ENCODE measurements around the gene GAB1.

DNA sequence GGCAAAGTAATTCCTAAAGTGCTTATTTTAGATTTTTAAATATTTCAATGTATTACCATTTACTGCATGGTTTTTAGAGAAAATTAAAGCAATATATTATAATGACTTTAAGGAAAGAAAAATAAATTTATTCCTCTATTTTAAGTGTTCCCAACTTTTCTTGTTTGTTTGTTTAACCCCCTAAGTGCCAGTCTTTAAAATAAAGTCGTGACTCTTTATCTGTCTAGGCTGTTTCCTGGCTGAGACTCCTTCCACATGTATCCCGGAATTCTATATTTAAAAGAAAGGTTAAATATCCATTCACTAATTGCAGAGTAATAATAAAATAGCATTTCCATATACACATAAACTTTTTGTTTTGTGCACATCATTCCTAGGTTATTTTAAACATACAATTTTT, 71.2 kb downstream of the GAB1 start:
- no peak for TF ChIP-seq FOXP4 (CRISPR knock-in tag; IDR thresholded peaks at IDR 0.05)
- no peak for TF ChIP-seq ZNF530 (CRISPR knock-in tag; IDR thresholded peaks at IDR 0.05; ENCODE audit: low read depth)
- TF ChIP-seq ELK4 (CRISPR knock-in tag; IDR thresholded peaks at IDR 0.05; ENCODE audit: borderline replicate concordance), result no peak
